ENCODE data around the gene ADRA1B. TPM values are rescaled to one million over a fixed set of nuclear protein-coding genes. Genes with fewer than 3 reads are reported as not detected.

The ADRA1B gene
- total and polyA plus RNA-seq, 9 donors, result 0.87 to 9.1 (median 3.5) TPM

GRCh38 chr5:159894149-159894720, 22.0 kb upstream of the ADRA1B start:
- TF ChIP-seq POLR2A (IDR thresholded peaks at IDR 0.05) (no peak), EP300 (IDR thresholded peaks at IDR 0.05) (no peak), CTCF (IDR thresholded peaks at IDR 0.05) (no peak)
- intact Hi-C loops (cut with DNase I), result no loop called here
- DNase-seq, result no peak

GRCh38 chr5:159897786-159898393, 18.4 kb upstream of the ADRA1B start:
- WGBS, 3 donors, result 78 to 85% (median 82%) methylated on average over 6 of the region's 6 CpGs
- H3K4me3 ChIP-seq, result no peak overlapping the region
- no peaks in the 10 kb centered on the region for H3K27me3 ChIP-seq
- no peak overlapping the region for H3K27ac ChIP-seq
- intact Hi-C loops (cut with DNase I), result no loop called here
- no peaks in the 10 kb centered on the region for H3K36me3 ChIP-seq
- no peaks in the 10 kb centered on the region for H3K9me3 ChIP-seq
- no peak for DNase-seq
- peaks cover 6% of the 10 kb centered on the region for H3K4me1 ChIP-seq (ENCODE audit: insufficient read depth)
- TF ChIP-seq POLR2A (IDR thresholded peaks at IDR 0.05) (no peak), EP300 (IDR thresholded peaks at IDR 0.05) (no peak), CTCF (IDR thresholded peaks at IDR 0.05) (no peak)

More at GRCh38 chr5:159894149-159894720, 22.0 kb upstream of the ADRA1B start:
- Histone ChIP-seq H3K4me3 (no peak overlapping the region), H3K36me3 (no peaks in the 10 kb centered on the region), H3K4me1 (ENCODE audit: insufficient read depth) (peaks cover 6% of the 10 kb centered on the region), H3K27me3 (no peaks in the 10 kb centered on the region), H3K27ac (no peak overlapping the region), H3K9me3 (no peaks in the 10 kb centered on the region)
- 16 to 32% (median 16%) methylated on average over 7 of the region's 7 CpGs for WGBS, 3 donors

GRCh38 chr5:159899067-159900049, 16.9 kb upstream of the ADRA1B start:
- no peak for DNase-seq
- H3K36me3 ChIP-seq, result no peaks in the 10 kb centered on the region
- no peaks in the 10 kb centered on the region for H3K27me3 ChIP-seq
- no peaks in the 10 kb centered on the region for H3K4me1 ChIP-seq (ENCODE audit: insufficient read depth)
- WGBS, 3 donors, result 66 to 73% (median 70%) methylated on average over 4 of the region's 4 CpGs
- no peak overlapping the region for H3K27ac ChIP-seq
- H3K4me3 ChIP-seq, result no peak overlapping the region
- TF ChIP-seq EP300 (IDR thresholded peaks at IDR 0.05), result no peak
- TF ChIP-seq CTCF (IDR thresholded peaks at IDR 0.05), result no peak
- TF ChIP-seq POLR2A (IDR thresholded peaks at IDR 0.05), result no peak
- intact Hi-C loops (cut with DNase I), result no loop called here
- H3K9me3 ChIP-seq, result no peaks in the 10 kb centered on the region

- no peak for DNase-seq
- Histone ChIP-seq H3K27me3 (no peaks in the 10 kb centered on the region), H3K4me1 (ENCODE audit: insufficient read depth) (no peaks in the 10 kb centered on the region), H3K27ac (no peak overlapping the region), H3K9me3 (no peaks in the 10 kb centered on the region), H3K36me3 (no peaks in the 10 kb centered on the region), H3K4me3 (no peak overlapping the region)
- WGBS, 3 donors, result 52 to 84% (median 64%) methylated on average over 1 of the region's 1 CpG
- intact Hi-C loops (cut with DNase I), result no loop called here
- no peak for TF ChIP-seq POLR2A (IDR thresholded peaks at IDR 0.05)
- TF ChIP-seq EP300 (IDR thresholded peaks at IDR 0.05), result no peak
- no peak for TF ChIP-seq CTCF (IDR thresholded peaks at IDR 0.05)
Measured at GRCh38 chr5:159901308-159901707, 15.0 kb upstream of the ADRA1B start.

Data from ovary (tissue), 9 donors.